Measurements from ENCODE around the gene MCFD2. TPM values are rescaled to one million over a fixed set of nuclear protein-coding genes. Genes with fewer than 3 reads are reported as not detected.

Gene MCFD2
- total RNA-seq, 1 donor from 2014 or later: 50.7 TPM

- no peak for ATAC-seq (ENCODE audit: low read depth)
- intact Hi-C loops (cut with micrococcal nuclease): no loop called here
- Mint-ChIP-seq H3K4me1 (peaks cover 9% of the 10 kb centered on the region), H3K4me3 (no peak overlapping the region), H3K27ac (no peak overlapping the region), H3K9me3 (peaks cover 6% of the 10 kb centered on the region), H3K27me3 (no peaks in the 10 kb centered on the region), H3K36me3 (ENCODE audit: low read depth) (peaks cover 7% of the 10 kb centered on the region)
- TF ChIP-seq CTCF (IDR thresholded peaks at IDR 0.05): no peak
- POLR2A ChIA-PET: interaction anchor here (1.1 kb wide), 1 partner anchor 34 kb away, joined by 3 read pairs; no protein-coding TSS in a partner anchor
- CTCF ChIA-PET: interaction anchor here (0.6 kb wide), 1 partner anchor 39 kb away, joined by 3 read pairs; no protein-coding TSS in a partner anchor
- no peak for DNase-seq
Measured at GRCh38 chr2:46926863-46927262, 11.3 kb upstream of the MCFD2 start.

DNA sequence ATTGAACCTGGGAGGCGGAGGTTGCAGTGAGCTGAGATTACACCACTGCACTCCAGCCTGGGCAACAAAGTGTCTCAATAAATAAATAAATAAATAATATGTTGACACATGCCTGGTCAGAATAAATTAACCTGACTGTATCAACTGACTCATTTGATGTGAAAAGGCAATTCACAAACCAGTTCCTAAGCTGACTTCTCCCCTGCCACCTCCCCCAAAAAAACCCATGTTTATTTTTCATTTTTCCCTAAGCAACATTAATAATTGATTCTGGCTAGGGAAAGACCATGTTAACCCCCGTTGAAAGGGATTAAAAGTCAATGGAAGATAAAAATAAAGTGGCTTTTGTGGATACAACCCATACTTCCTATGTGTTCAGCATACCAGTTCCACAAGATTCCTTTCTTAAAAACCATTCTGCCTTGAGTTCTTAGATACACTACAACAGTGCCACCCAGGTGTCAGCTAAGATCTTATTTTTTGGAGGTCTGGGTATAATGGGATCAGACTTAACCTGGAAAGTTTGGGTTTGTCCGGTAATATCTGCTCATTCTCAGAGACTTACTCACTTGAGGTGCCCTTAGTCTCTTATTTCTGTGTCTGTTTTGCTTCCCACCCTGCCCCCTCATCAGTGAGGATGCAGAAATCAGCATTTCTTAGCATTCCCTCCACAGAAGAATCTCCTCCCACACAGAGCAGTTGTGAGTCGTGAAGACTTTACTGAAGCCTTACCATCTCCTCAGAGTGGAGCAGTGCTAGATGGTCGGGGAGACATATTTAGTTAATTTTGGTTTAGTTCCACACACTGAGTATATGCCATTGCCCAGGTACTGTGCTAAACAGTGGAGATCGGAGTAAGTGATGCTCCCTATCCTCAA, 10.1 kb upstream of the MCFD2 start:
- H3K9me3 Mint-ChIP-seq: peaks cover 6% of the 10 kb centered on the region
- no peaks in the 10 kb centered on the region for H3K27me3 Mint-ChIP-seq
- CTCF ChIA-PET: interaction anchor here (1.1 to 2.7 kb wide), 2 partner anchors 11 to 347 kb away, joined by 3 to 9 read pairs; no protein-coding TSS in a partner anchor
- ATAC-seq (ENCODE audit: low read depth) (no peak), DNase-seq (no peak)
- H3K4me3 Mint-ChIP-seq: no peak overlapping the region
- POLR2A ChIA-PET: no interaction called here
- no peak for TF ChIP-seq CTCF (IDR thresholded peaks at IDR 0.05)
- peaks cover 9% of the 10 kb centered on the region for H3K4me1 Mint-ChIP-seq
- intact Hi-C loops (cut with micrococcal nuclease): no loop called here
- peaks cover 9% of the 10 kb centered on the region for H3K36me3 Mint-ChIP-seq (ENCODE audit: low read depth)
- H3K27ac Mint-ChIP-seq: no peak overlapping the region

GRCh38 chr2:46924608-46925007, 9.0 kb upstream of the MCFD2 start:
- no peak for DNase-seq
- H3K27me3 Mint-ChIP-seq: no peaks in the 10 kb centered on the region
- ChIA-PET CTCF (interaction anchor here (1.1 to 2.7 kb wide), 2 partner anchors 12 to 349 kb away, joined by 3 to 9 read pairs; no protein-coding TSS in a partner anchor), POLR2A (interaction anchor here (0.6 kb wide), 1 partner anchor 11 kb away, joined by 3 read pairs; no protein-coding TSS in a partner anchor)
- no peak overlapping the region for H3K4me3 Mint-ChIP-seq
- no peak for TF ChIP-seq CTCF (IDR thresholded peaks at IDR 0.05)
- peaks cover 9% of the 10 kb centered on the region for H3K36me3 Mint-ChIP-seq (ENCODE audit: low read depth)
- H3K9me3 Mint-ChIP-seq: peaks cover 6% of the 10 kb centered on the region
- intact Hi-C loops (cut with micrococcal nuclease): no loop called here
- no peak for ATAC-seq (ENCODE audit: low read depth)
- H3K27ac Mint-ChIP-seq: no peak overlapping the region
- H3K4me1 Mint-ChIP-seq: peaks cover 13% of the 10 kb centered on the region

DNA sequence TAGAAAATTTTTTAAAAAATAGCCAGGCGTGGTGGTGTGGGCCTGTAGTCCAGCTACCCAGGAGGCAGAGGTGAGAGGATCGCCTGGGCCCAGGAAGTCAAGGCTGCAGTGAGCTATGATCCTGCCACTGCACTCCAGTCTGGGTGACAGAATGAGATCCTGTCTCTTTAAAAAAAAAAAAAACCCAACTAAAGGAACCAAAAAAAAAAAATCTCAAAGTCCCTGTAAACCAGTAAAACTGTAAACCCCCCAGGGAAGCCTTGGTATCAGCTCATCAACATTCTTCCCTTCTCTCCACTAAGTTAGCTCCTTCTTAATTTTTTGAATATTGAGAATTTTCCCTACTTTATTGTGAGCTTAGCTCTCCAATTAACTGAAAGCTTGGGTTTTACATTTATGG, 8.4 kb upstream of the MCFD2 start:
- intact Hi-C loops (cut with micrococcal nuclease): no loop called here
- Mint-ChIP-seq H3K4me3 (no peak overlapping the region), H3K27ac (no peak overlapping the region), H3K27me3 (no peaks in the 10 kb centered on the region), H3K4me1 (peaks cover 15% of the 10 kb centered on the region), H3K9me3 (peaks cover 6% of the 10 kb centered on the region), H3K36me3 (ENCODE audit: low read depth) (peaks cover 9% of the 10 kb centered on the region)
- ATAC-seq (ENCODE audit: low read depth): no peak
- DNase-seq: no peak
- POLR2A ChIA-PET: interaction anchor here (0.6 to 0.7 kb wide), 2 partner anchors 11 to 18 kb away, joined by 3 read pairs; no protein-coding TSS in a partner anchor
- CTCF ChIA-PET: interaction anchor here (2.7 kb wide), 1 partner anchor 12 kb away, joined by 9 read pairs; no protein-coding TSS in a partner anchor
- no peak for TF ChIP-seq CTCF (IDR thresholded peaks at IDR 0.05)

- ChIA-PET POLR2A (interaction anchor here (1.1 kb wide), 1 partner anchor 19 kb away, joined by 3 read pairs; no protein-coding TSS in a partner anchor), CTCF (interaction anchor here (2.7 kb wide), 1 partner anchor 13 kb away, joined by 9 read pairs; no protein-coding TSS in a partner anchor)
- Mint-ChIP-seq H3K36me3 (ENCODE audit: low read depth) (peaks cover 9% of the 10 kb centered on the region), H3K4me1 (peaks cover 22% of the 10 kb centered on the region), H3K4me3 (no peak overlapping the region), H3K27ac (no peak overlapping the region), H3K9me3 (peaks cover 6% of the 10 kb centered on the region), H3K27me3 (no peaks in the 10 kb centered on the region)
- ATAC-seq (ENCODE audit: low read depth) (no peak), DNase-seq (no peak)
- TF ChIP-seq CTCF (IDR thresholded peaks at IDR 0.05): no peak
- intact Hi-C loops (cut with micrococcal nuclease): no loop called here
Measured at GRCh38 chr2:46923041-46923528, 7.5 kb upstream of the MCFD2 start.
